ENCODE measurements around the gene CCDC78. TPM values are rescaled to one million over a fixed set of nuclear protein-coding genes. Genes with fewer than 3 reads are reported as not detected.
A peak's percentile ranks its signal among the peaks of the same experiment; 100 is the strongest.
"Not testable (repeated sequence)": the region's sequence is repeated elsewhere in the genome, so short reads cannot be mapped to it uniquely, and the experiment has no call there.

CCDC78 gene
- total RNA-seq, 1 donor, result 1.3 TPM

DNA sequence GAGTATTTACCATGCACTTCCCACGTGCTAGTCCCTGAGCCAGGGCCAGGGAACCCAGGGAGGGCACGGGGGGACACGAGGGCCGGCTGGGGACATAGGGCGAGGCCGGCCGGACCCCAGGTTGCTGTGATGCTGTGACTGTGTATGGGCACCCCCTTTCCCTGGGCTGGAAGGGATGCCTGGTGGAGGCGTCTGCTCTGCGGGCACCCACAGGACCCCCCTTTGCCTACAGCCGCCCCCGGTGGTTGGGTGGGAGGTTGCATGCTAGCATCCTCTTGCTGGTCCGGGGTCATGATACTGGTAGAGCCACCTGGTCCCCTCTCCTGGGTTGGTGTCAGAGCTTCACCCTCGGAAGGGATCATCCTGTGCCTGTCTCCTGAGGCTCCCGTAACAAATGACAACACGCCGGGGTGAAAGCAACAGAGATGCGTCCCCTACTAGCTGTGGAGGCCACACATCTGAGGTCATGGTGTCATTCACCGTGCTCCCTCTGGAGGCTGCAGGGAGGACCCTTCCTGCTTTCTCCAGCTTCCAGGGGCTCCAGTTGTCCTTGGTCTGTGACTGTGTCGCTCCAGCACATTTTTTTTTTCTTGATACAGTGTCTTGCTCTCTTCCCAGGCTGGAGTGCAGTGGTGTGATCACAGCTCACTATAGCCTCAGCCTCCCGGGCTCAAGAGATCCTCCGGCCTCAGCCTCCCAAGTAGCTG is 17.7 kb upstream of the CCDC78 start:
- DNase-seq (ENCODE audit: low read depth), result no peak
- TF ChIP-seq CTCF (IDR thresholded peaks at IDR 0.05; ENCODE audit: insufficient read depth, low read depth, low read length), result peak; percentile 12
- H3K4me3 ChIP-seq (ENCODE audit: low read depth, low read length), result no peak overlapping the region

DNA sequence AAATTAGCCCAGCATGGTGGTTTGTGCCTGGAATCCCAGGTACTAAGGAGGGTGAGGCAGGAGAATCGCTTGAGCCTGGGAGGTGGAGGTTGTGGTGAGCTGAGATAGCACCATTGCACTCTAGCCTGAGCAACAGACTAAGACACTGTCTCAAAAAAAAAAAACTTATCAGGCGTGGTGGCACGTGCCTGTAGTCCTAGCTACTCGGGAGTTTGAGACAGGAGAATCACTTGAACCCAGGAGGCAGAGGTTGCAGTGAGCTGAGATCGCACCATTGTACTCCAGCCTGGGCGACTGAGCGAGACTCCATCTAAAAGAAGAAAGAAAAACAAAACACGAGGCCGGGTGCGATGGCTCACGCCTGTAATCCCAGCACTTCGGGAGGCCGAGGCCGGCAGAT is 16.7 kb upstream of the CCDC78 start:
- H3K4me3 ChIP-seq (ENCODE audit: low read depth, low read length); DNase-seq (ENCODE audit: low read depth): not testable (repeated sequence)

GRCh38 chr16:741986-742629 is 15.9 kb upstream of the CCDC78 start:
- no peak overlapping the region for H3K4me3 ChIP-seq (ENCODE audit: low read depth, low read length)
- TF ChIP-seq CTCF (IDR thresholded peaks at IDR 0.05; ENCODE audit: insufficient read depth, low read depth, low read length), result no peak
- no peak for DNase-seq (ENCODE audit: low read depth)

DNA sequence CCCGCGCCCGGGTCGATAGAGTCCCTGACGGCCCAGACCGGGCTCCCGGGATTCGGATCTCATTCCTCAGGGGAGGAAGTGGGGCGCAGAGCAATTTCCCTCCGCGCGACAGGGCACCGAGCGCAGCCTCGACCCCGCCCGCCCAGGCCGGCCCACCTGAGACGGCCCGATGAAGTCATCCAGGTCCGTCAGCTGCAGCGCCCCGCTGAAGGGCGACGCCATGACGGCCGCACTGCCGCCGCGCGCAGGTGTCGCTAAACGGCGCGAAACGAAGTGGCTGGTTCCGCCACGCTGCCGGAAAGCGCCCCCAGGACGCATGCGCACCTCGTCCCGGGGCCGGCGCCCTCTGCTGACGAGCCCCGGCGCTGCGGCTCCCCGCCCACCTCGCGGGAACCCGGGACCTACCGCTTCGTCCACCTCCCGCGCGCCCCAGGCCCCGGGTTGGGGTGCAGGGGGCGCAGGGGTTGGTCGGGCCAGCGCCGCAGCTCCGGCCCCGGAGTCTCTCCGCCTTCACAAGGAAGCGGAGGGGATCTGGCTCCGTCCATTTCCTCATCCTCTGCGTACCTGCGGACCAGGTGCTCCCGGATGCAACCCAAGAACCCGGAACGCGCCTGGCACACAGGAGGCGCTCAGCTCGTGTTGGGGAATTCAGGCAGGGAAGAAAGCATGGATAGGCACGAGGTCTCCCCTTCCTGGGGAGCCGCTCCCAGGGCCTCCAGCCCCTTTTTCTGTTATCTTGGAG is 14.7 kb upstream of the CCDC78 start, which contains the start of gene CIAO3:
CIAO3 (minus strand) TSS at position 234 of the 742 bp plus-strand sequence; CDS start at position 222, 12 bp downstream.
- peak; percentile 80 for TF ChIP-seq CTCF (IDR thresholded peaks at IDR 0.05; ENCODE audit: insufficient read depth, low read depth, low read length)
- DNase-seq (ENCODE audit: low read depth), result peak; percentile 89
- H3K4me3 ChIP-seq (ENCODE audit: low read depth, low read length), result peak within 1 kb of the TSS; percentile 84

GRCh38 chr16:740459-740763 is 14.2 kb upstream of the CCDC78 start:
- no peak for DNase-seq (ENCODE audit: low read depth)
- TF ChIP-seq CTCF (IDR thresholded peaks at IDR 0.05; ENCODE audit: insufficient read depth, low read depth, low read length), result no peak
- peak overlapping the region; percentile 84 for H3K4me3 ChIP-seq (ENCODE audit: low read depth, low read length)

DNA sequence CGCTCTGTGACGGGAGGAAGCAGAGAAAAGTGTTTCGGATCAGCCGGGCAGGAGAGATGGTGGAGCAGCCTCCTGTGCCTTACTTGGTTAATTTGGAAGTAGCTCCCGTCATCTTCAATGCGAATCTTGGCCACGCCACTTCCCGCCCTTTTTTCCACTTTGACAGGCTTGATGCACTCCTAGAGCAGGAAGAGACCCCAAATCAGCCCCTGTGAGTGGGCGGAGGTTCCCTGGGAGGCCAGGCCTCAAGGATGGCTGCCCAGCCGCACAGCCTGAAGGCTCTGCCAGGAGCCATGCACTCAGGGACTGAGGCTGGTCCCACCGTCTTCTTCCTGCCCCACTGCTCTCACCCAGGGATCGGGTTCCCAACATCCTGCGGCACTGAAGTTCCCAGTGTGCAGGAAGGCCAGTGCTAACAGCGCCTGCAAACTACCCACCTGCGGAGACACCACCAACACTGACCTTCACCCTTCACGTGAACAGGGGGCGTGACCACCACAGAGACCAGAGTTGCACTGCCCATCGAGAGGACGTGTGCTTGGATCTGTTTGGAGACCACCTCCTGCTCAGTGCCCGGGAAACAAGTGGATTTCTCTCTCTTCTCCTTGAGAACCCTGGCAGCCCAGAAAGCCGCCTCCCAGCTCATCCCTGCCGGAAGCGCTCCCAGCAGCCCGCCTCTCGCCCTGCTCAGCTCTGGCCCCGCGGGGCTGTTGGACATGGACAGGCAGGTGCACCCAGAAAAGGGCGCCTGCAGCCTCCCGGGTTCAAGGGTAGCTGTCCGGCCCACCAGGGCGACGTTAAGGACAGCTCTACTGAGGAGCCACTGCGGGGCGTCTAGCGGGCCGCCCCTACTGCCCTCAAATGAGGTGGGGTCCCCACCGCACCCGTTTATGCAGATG is 13.6 kb upstream of the CCDC78 start:
- TF ChIP-seq CTCF (IDR thresholded peaks at IDR 0.05; ENCODE audit: insufficient read depth, low read depth, low read length), result no peak
- no peak for DNase-seq (ENCODE audit: low read depth)
- H3K4me3 ChIP-seq (ENCODE audit: low read depth, low read length), result peak overlapping the region; percentile 84
